DOHH2 (cell line): ENCODE measurements around the gene IL31.

Source experiments
- H3F3A ChIP-seq: fragments of 200-600 bp; sonication (generic), shearing (Covaris generic); 2 replicates; pipeline ENCODE4 v1.6.0; 2016; ENCODE audit warnings: antibody characterized with exemption, mild to moderate bottlenecking; ENCODE audit not compliant: control insufficient read depth, insufficient read depth
- H3K27ac ChIP-seq: fragments of 200-600 bp; sonication (generic); 2 replicates; pipeline ENCODE4 v1.5.1; 2014; ENCODE audit warnings: low read depth, mild to moderate bottlenecking, low read length, moderate library complexity
- H3K27me3 ChIP-seq: fragments of 200-600 bp; sonication (generic); 2 replicates; pipeline ENCODE4 v1.6.1; 2014; ENCODE audit warnings: mild to moderate bottlenecking, low read length, mixed read lengths; ENCODE audit not compliant: control insufficient read depth
- H3K36me3 ChIP-seq: fragments of 200-600 bp; sonication (generic); 2 replicates; pipeline ENCODE4 v1.6.1; 2014; ENCODE audit warnings: mild to moderate bottlenecking, low read length, moderate library complexity, mixed read lengths; ENCODE audit not compliant: control insufficient read depth
- H3K4me1 ChIP-seq: fragments of 200-600 bp; sonication (generic); 2 replicates; pipeline ENCODE4 v1.6.1; 2014; ENCODE audit warnings: mild to moderate bottlenecking, low read length, mixed read lengths; ENCODE audit not compliant: control insufficient read depth
- H3K4me2 ChIP-seq: fragments of 200-600 bp; sonication (generic); 2 replicates; pipeline ENCODE4 v1.6.0; 2014; ENCODE audit warnings: mild to moderate bottlenecking, low read length, moderate library complexity
- H3K4me3 ChIP-seq: fragments of 200-600 bp; sonication (generic); 2 replicates; pipeline ENCODE4 v1.5.1; 2014; ENCODE audit warnings: mild to moderate bottlenecking, low read length, mixed read lengths
- H3K79me2 ChIP-seq: fragments of 200-600 bp; sonication (generic); 2 replicates; pipeline ENCODE4 v1.6.1; 2014; ENCODE audit warnings: mild to moderate bottlenecking, low read length, mixed read lengths; ENCODE audit not compliant: control insufficient read depth
- H3K9me2 ChIP-seq: fragments of 200-600 bp; sonication (generic); replicated peaks from 2 replicates; pipeline ENCODE4 v1.6.1; 2014; ENCODE audit warnings: mild to moderate bottlenecking, low read length, mixed read lengths; ENCODE audit not compliant: control insufficient read depth
- H3K9me3 ChIP-seq: fragments of 200-600 bp; sonication (generic); 2 replicates; pipeline ENCODE4 v1.6.1; 2014; ENCODE audit warnings: antibody characterized with exemption, low read length, mixed read lengths; ENCODE audit not compliant: control insufficient read depth, insufficient read depth
- H4K20me1 ChIP-seq: fragments of 200-600 bp; sonication (generic); 2 replicates; pipeline ENCODE4 v1.6.0; 2014; ENCODE audit warnings: low read depth, mild to moderate bottlenecking, antibody characterized with exemption, low read length, moderate library complexity; ENCODE audit not compliant: control insufficient read depth, insufficient read depth
- EZH2phosphoT487 ChIP-seq: fragments of 200-600 bp; sonication (generic); IDR thresholded peaks from 2 replicates; pipeline ENCODE4 v1.6.1; 2017; ENCODE audit warnings: borderline replicate concordance, mild to moderate bottlenecking, antibody characterized with exemption, low read length, moderate library complexity, mixed read lengths
- TF ChIP-seq, protein P1 (sequence below): fragments of 200-600 bp; sonication (generic); IDR thresholded peaks from one replicate; pipeline ENCODE4 v1.5.1; 2014; ENCODE audit warnings: antibody characterized with exemption, mild to moderate bottlenecking, low read depth, low read length; ENCODE audit not compliant: poor library complexity, severe bottlenecking

The IL31 gene

DNA sequence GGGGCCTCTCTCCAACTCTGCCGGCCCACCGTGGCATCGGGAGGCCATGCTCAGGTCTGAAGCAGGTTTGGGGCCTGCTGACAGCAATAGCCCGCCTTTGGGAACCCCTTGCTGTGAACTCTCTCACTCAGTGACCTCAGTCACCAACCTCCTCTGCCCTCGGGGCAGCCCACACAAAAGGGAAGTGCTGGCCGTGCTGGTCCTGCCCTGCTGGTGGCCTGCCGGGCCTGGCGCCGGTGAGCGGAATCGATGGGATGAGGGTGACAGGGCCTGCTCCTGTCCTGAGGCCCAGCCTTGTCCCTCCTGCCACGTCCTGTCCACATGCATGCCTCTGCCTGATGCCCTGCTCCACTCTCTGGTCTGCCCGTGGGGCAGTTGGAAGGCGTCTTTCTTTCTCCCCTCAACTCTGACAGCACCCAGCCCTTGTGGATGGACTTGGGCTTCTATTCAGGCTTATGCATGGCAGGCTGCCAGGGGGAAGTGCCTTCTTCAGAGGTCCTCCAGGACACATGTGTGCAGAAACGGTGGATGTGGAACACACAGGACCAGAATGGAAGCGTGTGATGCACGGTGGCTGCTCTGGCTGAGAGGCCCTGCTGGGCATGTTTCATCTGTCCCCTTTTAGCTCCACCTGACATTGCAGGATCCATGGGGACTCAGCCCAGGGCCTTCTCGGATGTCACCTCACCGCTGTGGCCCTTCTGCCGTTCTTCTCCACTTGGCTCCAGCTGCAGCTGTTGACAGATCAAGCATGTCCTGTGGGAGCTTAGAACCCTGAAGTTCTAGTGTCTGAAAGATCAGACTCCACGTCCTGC lies 31.9 kb downstream of the IL31 start:
- peaks cover 29% of the 10 kb centered on the region for H3K36me3 ChIP-seq
- TF ChIP-seq, protein P1, sequence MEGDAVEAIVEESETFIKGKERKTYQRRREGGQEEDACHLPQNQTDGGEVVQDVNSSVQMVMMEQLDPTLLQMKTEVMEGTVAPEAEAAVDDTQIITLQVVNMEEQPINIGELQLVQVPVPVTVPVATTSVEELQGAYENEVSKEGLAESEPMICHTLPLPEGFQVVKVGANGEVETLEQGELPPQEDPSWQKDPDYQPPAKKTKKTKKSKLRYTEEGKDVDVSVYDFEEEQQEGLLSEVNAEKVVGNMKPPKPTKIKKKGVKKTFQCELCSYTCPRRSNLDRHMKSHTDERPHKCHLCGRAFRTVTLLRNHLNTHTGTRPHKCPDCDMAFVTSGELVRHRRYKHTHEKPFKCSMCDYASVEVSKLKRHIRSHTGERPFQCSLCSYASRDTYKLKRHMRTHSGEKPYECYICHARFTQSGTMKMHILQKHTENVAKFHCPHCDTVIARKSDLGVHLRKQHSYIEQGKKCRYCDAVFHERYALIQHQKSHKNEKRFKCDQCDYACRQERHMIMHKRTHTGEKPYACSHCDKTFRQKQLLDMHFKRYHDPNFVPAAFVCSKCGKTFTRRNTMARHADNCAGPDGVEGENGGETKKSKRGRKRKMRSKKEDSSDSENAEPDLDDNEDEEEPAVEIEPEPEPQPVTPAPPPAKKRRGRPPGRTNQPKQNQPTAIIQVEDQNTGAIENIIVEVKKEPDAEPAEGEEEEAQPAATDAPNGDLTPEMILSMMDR, result no peak
- TF ChIP-seq EZH2phosphoT487, result no peak
- no peaks in the 10 kb centered on the region for H3K9me3 ChIP-seq
- no peak overlapping the region for H3K4me2 ChIP-seq
- H3K27ac ChIP-seq, result no peak overlapping the region
- no peaks in the 10 kb centered on the region for H3K79me2 ChIP-seq
- no peaks in the 10 kb centered on the region for H3K9me2 ChIP-seq
- no peak overlapping the region for H3K4me3 ChIP-seq
- H3K4me1 ChIP-seq, result no peaks in the 10 kb centered on the region
- H3K27me3 ChIP-seq, result no peaks in the 10 kb centered on the region
- H3F3A ChIP-seq, result no peaks in the 10 kb centered on the region
- no peaks in the 10 kb centered on the region for H4K20me1 ChIP-seq

- no peaks in the 10 kb centered on the region for H3K9me3 ChIP-seq
- H4K20me1 ChIP-seq, result no peaks in the 10 kb centered on the region
- H3K27ac ChIP-seq, result no peak overlapping the region
- no peaks in the 10 kb centered on the region for H3K79me2 ChIP-seq
- H3K4me2 ChIP-seq, result no peak overlapping the region
- H3K36me3 ChIP-seq, result peaks cover 29% of the 10 kb centered on the region
- H3K9me2 ChIP-seq, result no peaks in the 10 kb centered on the region
- H3K4me1 ChIP-seq, result no peaks in the 10 kb centered on the region
- H3K4me3 ChIP-seq, result no peak overlapping the region
- H3F3A ChIP-seq, result no peaks in the 10 kb centered on the region
- H3K27me3 ChIP-seq, result no peaks in the 10 kb centered on the region
- no peak for TF ChIP-seq EZH2phosphoT487
- TF ChIP-seq, protein P1, result no peak
Measured at GRCh38 chr12:122140467-122141257, 33.4 kb downstream of the IL31 start.

DNA sequence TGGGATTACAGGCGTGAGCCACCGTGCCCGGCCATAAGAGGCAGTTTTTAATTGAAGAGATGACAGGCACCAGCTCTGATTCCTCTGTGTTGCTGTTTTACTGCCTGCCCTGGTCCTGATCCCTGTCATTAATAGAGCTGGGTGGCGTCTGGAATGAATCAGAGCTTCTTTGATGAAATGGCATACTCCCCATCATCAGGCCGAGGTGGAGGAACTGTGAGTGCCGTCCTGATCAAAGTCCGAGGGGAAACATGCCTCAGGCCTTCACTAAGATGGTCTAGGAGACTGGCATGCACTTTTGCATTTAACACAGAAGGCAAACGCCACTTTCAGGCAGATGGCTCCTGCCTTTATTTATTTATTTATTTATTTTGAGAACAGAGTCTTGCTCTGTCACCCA lies 34.1 kb downstream of the IL31 start:
- Histone ChIP-seq H3K36me3 (peaks cover 32% of the 10 kb centered on the region), H3K9me2 (no peaks in the 10 kb centered on the region), H4K20me1 (no peaks in the 10 kb centered on the region), H3K27ac (no peak overlapping the region), H3K4me3 (no peak overlapping the region), H3K4me1 (no peaks in the 10 kb centered on the region), H3K79me2 (no peaks in the 10 kb centered on the region), H3K27me3 (no peaks in the 10 kb centered on the region), H3F3A (no peaks in the 10 kb centered on the region), H3K4me2 (no peak overlapping the region), H3K9me3 (no peaks in the 10 kb centered on the region)
- no peak for TF ChIP-seq EZH2phosphoT487
- TF ChIP-seq, protein P1, result no peak
